GM23338 (cell line): ENCODE data around the gene CSNK1E. TPM values are rescaled to one million over a fixed set of nuclear protein-coding genes. Genes with fewer than 3 reads are reported as not detected.

Source experiments
- ATAC-seq: fragments of 200-7000 bp; cut with Tn5 transposase; 3 replicates; pipeline ENCODE4 v1.9.1; 2020
- DNase-seq: peaks from one replicate; pipeline ENCODE4 v3.0.0-alpha.2; 2015; ENCODE audit warnings: low spot score
- H2AFZ ChIP-seq: fragments of 200-600 bp; sonication (generic); 2 replicates; pipeline ENCODE4 v1.8.0; 2016; ENCODE audit warnings: antibody characterized with exemption, mild to moderate bottlenecking, moderate library complexity
- H3F3A ChIP-seq: fragments of 200-600 bp; sonication (generic); replicated peaks from 2 replicates; pipeline ENCODE4 v1.8.0; 2017; ENCODE audit warnings: antibody characterized with exemption, mixed run types, low read depth
- H3K27ac ChIP-seq: fragments of 200-600 bp; sonication (generic); 2 replicates; pipeline ENCODE4 v1.6.1; 2016; ENCODE audit warnings: low read depth
- H3K27me3 ChIP-seq: fragments of 200-600 bp; sonication (generic); 2 replicates; pipeline ENCODE4 v1.8.0; 2016; ENCODE audit warnings: mild to moderate bottlenecking, mixed run types, moderate library complexity; ENCODE audit not compliant: insufficient read depth
- H3K36me3 ChIP-seq: fragments of 200-600 bp; sonication (generic); 2 replicates; pipeline ENCODE4 v1.8.0; 2016; ENCODE audit warnings: mild to moderate bottlenecking; ENCODE audit not compliant: insufficient read depth
- H3K4me1 ChIP-seq: fragments of 200-600 bp; sonication (generic); 2 replicates; pipeline ENCODE4 v1.8.0; 2016; ENCODE audit warnings: mild to moderate bottlenecking, moderate library complexity; ENCODE audit not compliant: insufficient read depth
- H3K4me2 ChIP-seq: fragments of 200-600 bp; sonication (generic); 2 replicates; pipeline ENCODE4 v1.7.1; 2017; ENCODE audit warnings: mixed run types
- H3K4me3 ChIP-seq: fragments of 200-600 bp; sonication (generic); 2 replicates; pipeline ENCODE4 v1.6.1; 2016; ENCODE audit warnings: mixed run types
- H3K79me2 ChIP-seq: fragments of 200-600 bp; sonication (generic); replicated peaks from 2 replicates; pipeline ENCODE4 v1.8.0; 2017; ENCODE audit warnings: mild to moderate bottlenecking; ENCODE audit not compliant: insufficient read depth
- H3K9me2 ChIP-seq: fragments of 200-600 bp; sonication (generic); 2 replicates; pipeline ENCODE4 v1.8.0; 2017; ENCODE audit not compliant: insufficient read depth
- H4K20me1 ChIP-seq: fragments of 200-600 bp; sonication (generic); replicated peaks from 2 replicates; pipeline ENCODE4 v1.8.0; 2017; ENCODE audit warnings: mild to moderate bottlenecking; ENCODE audit not compliant: insufficient read depth
- H3K27ac Mint-ChIP-seq: 2 replicates; pipeline ENCODE4 v1.8.0; 2020; ENCODE audit warnings: inconsistent platforms, mild to moderate bottlenecking, moderate library complexity, mixed read lengths
- H3K27me3 Mint-ChIP-seq: 3 replicates; pipeline ENCODE4 v1.8.0; 2022; ENCODE audit warnings: low read depth, mild to moderate bottlenecking, moderate library complexity, mixed read lengths, inconsistent platforms; ENCODE audit not compliant: insufficient read depth, poor library complexity
- H3K36me3 Mint-ChIP-seq: 3 replicates; pipeline ENCODE4 v1.8.0; 2021; ENCODE audit warnings: low read depth, mild to moderate bottlenecking, inconsistent platforms, moderate library complexity, mixed read lengths
- H3K4me1 Mint-ChIP-seq: 3 replicates; pipeline ENCODE4 v1.8.0; 2020; ENCODE audit warnings: mild to moderate bottlenecking, inconsistent platforms, mixed read lengths
- H3K4me3 Mint-ChIP-seq: 3 replicates; pipeline ENCODE4 v1.8.0; 2021; ENCODE audit warnings: moderate library complexity, mild to moderate bottlenecking, inconsistent platforms, mixed read lengths
- H3K9me3 Mint-ChIP-seq: 3 replicates; pipeline ENCODE4 v1.8.0; 2020; ENCODE audit warnings: moderate library complexity, mild to moderate bottlenecking, inconsistent platforms, mixed read lengths
- CREB1 ChIP-seq: fragments of 250-450 bp; sonication (Bioruptor Pico); IDR thresholded peaks from 2 replicates; pipeline ENCODE4 v1.5.0; 2020; ENCODE audit warnings: low read depth, mild to moderate bottlenecking, moderate library complexity
- EZH2 ChIP-seq: fragments of 200-600 bp; sonication (generic); IDR thresholded peaks from one replicate; pipeline ENCODE4 v1.8.0; 2017; ENCODE audit warnings: antibody characterized with exemption, mild to moderate bottlenecking, low read depth; ENCODE audit not compliant: unreplicated experiment
- POLR2AphosphoS5 ChIP-seq: IDR thresholded peaks from 2 replicates; pipeline ENCODE4 v1.6.1; 2016; ENCODE audit warnings: antibody characterized with exemption, low read depth
- ZNF331 ChIP-seq: fragments of 250-450 bp; sonication (Bioruptor Pico); IDR thresholded peaks from 2 replicates; pipeline ENCODE4 v1.5.0; 2020; ENCODE audit warnings: low read depth, mild to moderate bottlenecking, moderate library complexity
- polyA plus RNA-seq: library from polyadenylated mRNA; unstranded; fragments of >200 nt; fragmentation: Nextera tagmentation; extraction: Ambion mirVana; gene quantifications from 2 replicates; pipeline ENCODE4 v1.2.1, GENCODE V29; 2016
- total RNA-seq: library from RNA; depleted of rRNA; stranded (reverse); fragments of >200 nt; shearing (Covaris generic); gene quantifications from 2 replicates; pipeline ENCODE4 v1.2.3, GENCODE V29; 2014
- TF ChIP-seq, protein P1 (sequence below), 2 experiments: fragments of 200-600 bp in 1 of 2; sonication (generic) in 1 of 2; conservative IDR thresholded peaks; 2 replicates each; pipeline versions ENCODE4 v1.5.1 to v1.6.1; 2016 to 2017; ENCODE audit warnings: antibody characterized with exemption in 2 of 2, low read depth in 2 of 2, mild to moderate bottlenecking in 2 of 2, moderate library complexity in 1 of 2
- TF ChIP-seq, protein P2 (sequence below): fragments of 250-450 bp; sonication (Bioruptor Pico); IDR thresholded peaks from 2 replicates; pipeline ENCODE4 v1.5.0; 2020; ENCODE audit warnings: mild to moderate bottlenecking, moderate library complexity
- TF ChIP-seq, protein P3 (sequence below): IDR thresholded peaks from one replicate; pipeline ENCODE4 v1.6.1; 2018; ENCODE audit warnings: antibody characterized with exemption; ENCODE audit not compliant: unreplicated experiment

The CSNK1E gene
- total and polyA plus RNA-seq, 2 experiments from 2014 or later, result 180 to 259 TPM

DNA sequence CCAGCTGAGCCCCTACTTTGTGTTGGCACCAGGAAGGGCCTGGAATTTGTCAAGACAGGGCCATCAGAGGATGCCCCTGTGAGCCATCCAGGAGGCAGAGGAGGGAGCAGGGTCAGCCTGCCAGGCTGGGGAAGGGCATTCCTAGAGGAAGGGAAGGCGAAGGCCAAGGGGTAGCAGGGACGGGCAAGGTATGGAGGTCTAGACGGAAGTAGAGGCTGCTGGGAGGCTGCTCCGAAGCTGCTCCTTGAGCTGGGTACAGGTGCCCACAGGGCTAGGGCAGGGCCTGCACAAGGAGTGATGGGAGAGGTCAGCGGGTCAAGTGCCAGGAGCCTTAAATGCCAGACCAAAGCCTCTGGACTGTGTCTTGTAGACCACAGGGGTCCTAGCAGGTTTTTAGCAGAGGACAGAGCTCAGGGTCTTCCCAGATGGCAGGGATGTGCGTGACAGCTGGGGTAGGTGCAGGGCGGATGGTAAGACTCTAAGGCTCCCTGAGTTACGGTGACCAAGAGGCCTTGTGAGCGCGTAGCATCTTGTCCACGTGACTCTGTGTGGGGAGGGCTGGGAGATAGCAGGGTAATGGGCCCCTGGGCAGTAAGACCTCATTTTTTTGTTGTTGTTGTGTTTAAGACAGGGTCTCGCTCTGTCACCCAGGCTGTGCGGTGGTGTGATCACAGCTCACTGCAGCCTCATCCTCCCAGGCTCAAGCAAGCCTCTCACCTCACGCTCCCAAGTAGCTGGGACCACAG lies 31.7 kb upstream of the CSNK1E start:
- no peaks in the 10 kb centered on the region; the same call in 1 of the 3 replicates for H3K9me3 Mint-ChIP-seq
- no peak overlapping the region for H3K4me3 Mint-ChIP-seq
- DNase-seq (no peak), ATAC-seq (no peak)
- H3K36me3 ChIP-seq, result no peaks in the 10 kb centered on the region
- peaks cover 6% of the 10 kb centered on the region for H4K20me1 ChIP-seq
- no peak overlapping the region for H3K4me2 ChIP-seq
- TF ChIP-seq CREB1, result no peak
- TF ChIP-seq EZH2, result no peak
- TF ChIP-seq POLR2AphosphoS5, result peak; percentile 17; the same call in 1 of the 2 replicates
- no peak overlapping the region for H3K27ac Mint-ChIP-seq
- H3K27me3 ChIP-seq, result no peaks in the 10 kb centered on the region
- H3K4me1 ChIP-seq, result peaks cover 24% of the 10 kb centered on the region; the same call in 1 of the 2 replicates
- no peak overlapping the region for H3K27ac ChIP-seq
- H3K79me2 ChIP-seq, result no peaks in the 10 kb centered on the region
- no peaks in the 10 kb centered on the region for H3K9me2 ChIP-seq
- peaks cover 40% of the 10 kb centered on the region for H3K4me1 Mint-ChIP-seq
- 0 out of 3 replicates have a peak, but pooled peaks cover 2% of the 10 kb centered on the region for H3K36me3 Mint-ChIP-seq
- peaks cover 20% of the 10 kb centered on the region for H3K27me3 Mint-ChIP-seq
- H2AFZ ChIP-seq, result no peak overlapping the region
- H3K4me3 ChIP-seq, result no peak overlapping the region
- H3F3A ChIP-seq, result peaks cover 21% of the 10 kb centered on the region

DNA sequence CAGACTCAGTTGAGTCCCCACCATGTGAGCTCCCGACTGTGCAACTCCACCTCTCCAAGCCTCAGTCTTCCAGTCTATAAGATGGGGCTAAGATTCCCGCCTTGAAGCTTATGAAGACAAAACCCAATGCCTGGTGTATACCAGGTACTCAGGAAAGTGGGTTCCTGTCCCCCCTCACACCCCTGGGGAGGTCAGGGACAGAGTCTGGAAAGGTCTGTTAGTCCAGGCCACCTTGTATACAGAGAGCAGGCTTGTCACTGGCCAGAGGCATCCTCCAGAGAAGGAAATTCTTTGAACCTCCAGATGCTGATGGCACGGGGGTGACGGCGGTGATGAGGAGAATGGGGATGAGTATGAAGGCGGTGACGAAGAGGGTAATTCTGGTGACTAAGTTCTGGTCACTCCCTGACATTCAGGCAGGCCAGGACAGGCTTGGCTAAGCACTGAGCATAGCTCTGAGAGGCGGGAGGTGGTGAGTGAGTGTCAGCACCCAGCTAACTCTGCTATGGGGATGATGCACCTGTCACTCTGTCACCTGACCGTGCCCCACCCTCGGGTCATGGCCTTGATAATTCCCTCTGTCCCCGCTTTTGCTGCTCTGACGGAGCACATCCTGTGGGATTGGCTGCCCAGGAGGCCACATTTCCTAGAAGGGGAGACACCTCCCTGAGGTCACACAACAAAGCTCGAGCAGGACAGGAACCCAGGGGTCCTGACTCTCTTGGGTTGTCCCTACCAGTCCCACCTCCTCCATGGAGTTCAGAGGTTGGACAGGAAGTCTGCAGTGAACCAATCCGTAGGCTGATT lies 30.9 kb upstream of the CSNK1E start:
- H3K4me1 ChIP-seq, result peaks cover 24% of the 10 kb centered on the region; the same call in 1 of the 2 replicates
- H3K4me2 ChIP-seq, result no peak overlapping the region
- no peaks in the 10 kb centered on the region; the same call in 1 of the 3 replicates for H3K9me3 Mint-ChIP-seq
- peaks cover 20% of the 10 kb centered on the region for H3K27me3 Mint-ChIP-seq
- ATAC-seq, result no peak
- no peaks in the 10 kb centered on the region for H3K79me2 ChIP-seq
- H3K36me3 Mint-ChIP-seq, result 0 out of 3 replicates have a peak, but pooled peaks cover 5% of the 10 kb centered on the region
- H3K27ac Mint-ChIP-seq, result no peak overlapping the region; the same call in 1 of the 2 replicates
- DNase-seq, result no peak
- H3F3A ChIP-seq, result peaks cover 15% of the 10 kb centered on the region; the same call in 1 of the 2 replicates
- no peak overlapping the region for H3K27ac ChIP-seq
- peaks cover 3% of the 10 kb centered on the region for H4K20me1 ChIP-seq
- no peak overlapping the region for H2AFZ ChIP-seq
- H3K9me2 ChIP-seq, result no peaks in the 10 kb centered on the region
- H3K4me1 Mint-ChIP-seq, result peaks cover 35% of the 10 kb centered on the region
- H3K27me3 ChIP-seq, result no peaks in the 10 kb centered on the region
- H3K4me3 ChIP-seq, result no peak overlapping the region
- no peak overlapping the region for H3K4me3 Mint-ChIP-seq
- no peaks in the 10 kb centered on the region for H3K36me3 ChIP-seq
- TF ChIP-seq, protein P1, sequence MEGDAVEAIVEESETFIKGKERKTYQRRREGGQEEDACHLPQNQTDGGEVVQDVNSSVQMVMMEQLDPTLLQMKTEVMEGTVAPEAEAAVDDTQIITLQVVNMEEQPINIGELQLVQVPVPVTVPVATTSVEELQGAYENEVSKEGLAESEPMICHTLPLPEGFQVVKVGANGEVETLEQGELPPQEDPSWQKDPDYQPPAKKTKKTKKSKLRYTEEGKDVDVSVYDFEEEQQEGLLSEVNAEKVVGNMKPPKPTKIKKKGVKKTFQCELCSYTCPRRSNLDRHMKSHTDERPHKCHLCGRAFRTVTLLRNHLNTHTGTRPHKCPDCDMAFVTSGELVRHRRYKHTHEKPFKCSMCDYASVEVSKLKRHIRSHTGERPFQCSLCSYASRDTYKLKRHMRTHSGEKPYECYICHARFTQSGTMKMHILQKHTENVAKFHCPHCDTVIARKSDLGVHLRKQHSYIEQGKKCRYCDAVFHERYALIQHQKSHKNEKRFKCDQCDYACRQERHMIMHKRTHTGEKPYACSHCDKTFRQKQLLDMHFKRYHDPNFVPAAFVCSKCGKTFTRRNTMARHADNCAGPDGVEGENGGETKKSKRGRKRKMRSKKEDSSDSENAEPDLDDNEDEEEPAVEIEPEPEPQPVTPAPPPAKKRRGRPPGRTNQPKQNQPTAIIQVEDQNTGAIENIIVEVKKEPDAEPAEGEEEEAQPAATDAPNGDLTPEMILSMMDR (conservative IDR thresholded peaks at IDR 0.05; ENCODE audit: low read depth in 2 of 2), result no peak
- TF ChIP-seq, protein P2, sequence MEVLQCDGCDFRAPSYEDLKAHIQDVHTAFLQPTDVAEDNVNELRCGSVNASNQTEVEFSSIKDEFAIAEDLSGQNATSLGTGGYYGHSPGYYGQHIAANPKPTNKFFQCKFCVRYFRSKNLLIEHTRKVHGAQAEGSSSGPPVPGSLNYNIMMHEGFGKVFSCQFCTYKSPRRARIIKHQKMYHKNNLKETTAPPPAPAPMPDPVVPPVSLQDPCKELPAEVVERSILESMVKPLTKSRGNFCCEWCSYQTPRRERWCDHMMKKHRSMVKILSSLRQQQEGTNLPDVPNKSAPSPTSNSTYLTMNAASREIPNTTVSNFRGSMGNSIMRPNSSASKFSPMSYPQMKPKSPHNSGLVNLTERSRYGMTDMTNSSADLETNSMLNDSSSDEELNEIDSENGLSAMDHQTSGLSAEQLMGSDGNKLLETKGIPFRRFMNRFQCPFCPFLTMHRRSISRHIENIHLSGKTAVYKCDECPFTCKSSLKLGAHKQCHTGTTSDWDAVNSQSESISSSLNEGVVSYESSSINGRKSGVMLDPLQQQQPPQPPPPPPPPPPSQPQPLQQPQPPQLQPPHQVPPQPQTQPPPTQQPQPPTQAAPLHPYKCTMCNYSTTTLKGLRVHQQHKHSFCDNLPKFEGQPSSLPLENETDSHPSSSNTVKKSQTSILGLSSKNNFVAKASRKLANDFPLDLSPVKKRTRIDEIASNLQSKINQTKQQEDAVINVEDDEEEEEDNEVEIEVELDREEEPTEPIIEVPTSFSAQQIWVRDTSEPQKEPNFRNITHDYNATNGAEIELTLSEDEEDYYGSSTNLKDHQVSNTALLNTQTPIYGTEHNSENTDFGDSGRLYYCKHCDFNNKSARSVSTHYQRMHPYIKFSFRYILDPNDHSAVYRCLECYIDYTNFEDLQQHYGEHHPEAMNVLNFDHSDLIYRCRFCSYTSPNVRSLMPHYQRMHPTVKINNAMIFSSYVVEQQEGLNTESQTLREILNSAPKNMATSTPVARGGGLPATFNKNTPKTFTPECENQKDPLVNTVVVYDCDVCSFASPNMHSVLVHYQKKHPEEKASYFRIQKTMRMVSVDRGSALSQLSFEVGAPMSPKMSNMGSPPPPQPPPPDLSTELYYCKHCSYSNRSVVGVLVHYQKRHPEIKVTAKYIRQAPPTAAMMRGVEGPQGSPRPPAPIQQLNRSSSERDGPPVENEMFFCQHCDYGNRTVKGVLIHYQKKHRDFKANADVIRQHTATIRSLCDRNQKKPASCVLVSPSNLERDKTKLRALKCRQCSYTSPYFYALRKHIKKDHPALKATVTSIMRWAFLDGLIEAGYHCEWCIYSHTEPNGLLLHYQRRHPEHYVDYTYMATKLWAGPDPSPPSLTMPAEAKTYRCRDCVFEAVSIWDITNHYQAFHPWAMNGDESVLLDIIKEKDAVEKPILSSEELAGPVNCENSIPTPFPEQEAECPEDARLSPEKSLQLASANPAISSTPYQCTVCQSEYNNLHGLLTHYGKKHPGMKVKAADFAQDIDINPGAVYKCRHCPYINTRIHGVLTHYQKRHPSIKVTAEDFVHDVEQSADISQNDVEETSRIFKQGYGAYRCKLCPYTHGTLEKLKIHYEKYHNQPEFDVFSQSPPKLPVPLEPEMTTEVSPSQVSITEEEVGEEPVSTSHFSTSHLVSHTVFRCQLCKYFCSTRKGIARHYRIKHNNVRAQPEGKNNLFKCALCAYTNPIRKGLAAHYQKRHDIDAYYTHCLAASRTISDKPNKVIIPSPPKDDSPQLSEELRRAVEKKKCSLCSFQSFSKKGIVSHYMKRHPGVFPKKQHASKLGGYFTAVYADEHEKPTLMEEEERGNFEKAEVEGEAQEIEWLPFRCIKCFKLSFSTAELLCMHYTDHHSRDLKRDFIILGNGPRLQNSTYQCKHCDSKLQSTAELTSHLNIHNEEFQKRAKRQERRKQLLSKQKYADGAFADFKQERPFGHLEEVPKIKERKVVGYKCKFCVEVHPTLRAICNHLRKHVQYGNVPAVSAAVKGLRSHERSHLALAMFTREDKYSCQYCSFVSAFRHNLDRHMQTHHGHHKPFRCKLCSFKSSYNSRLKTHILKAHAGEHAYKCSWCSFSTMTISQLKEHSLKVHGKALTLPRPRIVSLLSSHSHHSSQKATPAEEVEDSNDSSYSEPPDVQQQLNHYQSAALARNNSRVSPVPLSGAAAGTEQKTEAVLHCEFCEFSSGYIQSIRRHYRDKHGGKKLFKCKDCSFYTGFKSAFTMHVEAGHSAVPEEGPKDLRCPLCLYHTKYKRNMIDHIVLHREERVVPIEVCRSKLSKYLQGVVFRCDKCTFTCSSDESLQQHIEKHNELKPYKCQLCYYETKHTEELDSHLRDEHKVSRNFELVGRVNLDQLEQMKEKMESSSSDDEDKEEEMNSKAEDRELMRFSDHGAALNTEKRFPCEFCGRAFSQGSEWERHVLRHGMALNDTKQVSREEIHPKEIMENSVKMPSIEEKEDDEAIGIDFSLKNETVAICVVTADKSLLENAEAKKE (CRISPR knock-in tag), result no peak
- TF ChIP-seq ZNF331 (CRISPR knock-in tag) (no peak), CREB1 (no peak)
- TF ChIP-seq, protein P3, sequence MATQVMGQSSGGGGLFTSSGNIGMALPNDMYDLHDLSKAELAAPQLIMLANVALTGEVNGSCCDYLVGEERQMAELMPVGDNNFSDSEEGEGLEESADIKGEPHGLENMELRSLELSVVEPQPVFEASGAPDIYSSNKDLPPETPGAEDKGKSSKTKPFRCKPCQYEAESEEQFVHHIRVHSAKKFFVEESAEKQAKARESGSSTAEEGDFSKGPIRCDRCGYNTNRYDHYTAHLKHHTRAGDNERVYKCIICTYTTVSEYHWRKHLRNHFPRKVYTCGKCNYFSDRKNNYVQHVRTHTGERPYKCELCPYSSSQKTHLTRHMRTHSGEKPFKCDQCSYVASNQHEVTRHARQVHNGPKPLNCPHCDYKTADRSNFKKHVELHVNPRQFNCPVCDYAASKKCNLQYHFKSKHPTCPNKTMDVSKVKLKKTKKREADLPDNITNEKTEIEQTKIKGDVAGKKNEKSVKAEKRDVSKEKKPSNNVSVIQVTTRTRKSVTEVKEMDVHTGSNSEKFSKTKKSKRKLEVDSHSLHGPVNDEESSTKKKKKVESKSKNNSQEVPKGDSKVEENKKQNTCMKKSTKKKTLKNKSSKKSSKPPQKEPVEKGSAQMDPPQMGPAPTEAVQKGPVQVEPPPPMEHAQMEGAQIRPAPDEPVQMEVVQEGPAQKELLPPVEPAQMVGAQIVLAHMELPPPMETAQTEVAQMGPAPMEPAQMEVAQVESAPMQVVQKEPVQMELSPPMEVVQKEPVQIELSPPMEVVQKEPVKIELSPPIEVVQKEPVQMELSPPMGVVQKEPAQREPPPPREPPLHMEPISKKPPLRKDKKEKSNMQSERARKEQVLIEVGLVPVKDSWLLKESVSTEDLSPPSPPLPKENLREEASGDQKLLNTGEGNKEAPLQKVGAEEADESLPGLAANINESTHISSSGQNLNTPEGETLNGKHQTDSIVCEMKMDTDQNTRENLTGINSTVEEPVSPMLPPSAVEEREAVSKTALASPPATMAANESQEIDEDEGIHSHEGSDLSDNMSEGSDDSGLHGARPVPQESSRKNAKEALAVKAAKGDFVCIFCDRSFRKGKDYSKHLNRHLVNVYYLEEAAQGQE, result no peak
